DND-41 (cell line): ENCODE results near the gene AGTR1.
"Not testable (repeated sequence)": the region's sequence is repeated elsewhere in the genome, so short reads cannot be mapped to it uniquely, and the experiment has no call there.

ENCODE experiments used
- ATAC-seq: fragments of 200-7000 bp; cut with Tn5 transposase; 3 replicates; pipeline ENCODE4 v1.9.1; 2021; ENCODE audit warnings: low read depth; ENCODE audit not compliant: insufficient read depth
- DNase-seq: peaks from one replicate; pipeline ENCODE4 v3.0.0-alpha.2; 2020
- H2AFZ ChIP-seq: 2 replicates; pipeline ENCODE4 v1.6.0; 2012; ENCODE audit warnings: low read depth, low read length
- H3K27ac ChIP-seq: 2 replicates; pipeline ENCODE4 v1.5.1; 2012; ENCODE audit warnings: low read length, inconsistent platforms
- H3K27me3 ChIP-seq: fragments of 200-600 bp; sonication (generic); 2 replicates; pipeline ENCODE4 v1.6.0; 2012; ENCODE audit warnings: low read length, mild to moderate bottlenecking, inconsistent platforms; ENCODE audit not compliant: insufficient read depth, poor library complexity
- H3K36me3 ChIP-seq: 2 replicates; pipeline ENCODE4 v1.5.1; 2012; ENCODE audit warnings: low read length, inconsistent platforms; ENCODE audit not compliant: insufficient read depth
- H3K4me1 ChIP-seq: 2 replicates; pipeline ENCODE4 v1.5.1; 2012; ENCODE audit warnings: mild to moderate bottlenecking, low read length; ENCODE audit not compliant: insufficient read depth
- H3K4me2 ChIP-seq: 2 replicates; pipeline ENCODE4 v1.6.0; 2012; ENCODE audit warnings: mild to moderate bottlenecking, moderate library complexity, low read length, inconsistent platforms; ENCODE audit not compliant: insufficient read depth
- H3K4me3 ChIP-seq, 2 experiments: fragments of 200-600 bp in 1 of 2; shearing (Covaris generic) in 1 of 2; 2 replicates each; pipeline ENCODE4 v1.5.1; 2012 to 2016; ENCODE audit warnings: inconsistent platforms in 2 of 2, low read length in 2 of 2, mild to moderate bottlenecking in 2 of 2, low read depth in 1 of 2, moderate library complexity in 1 of 2
- H3K79me2 ChIP-seq: 2 replicates; pipeline ENCODE4 v1.6.0; 2012; ENCODE audit warnings: low read length, inconsistent platforms; ENCODE audit not compliant: insufficient read depth
- H3K9ac ChIP-seq: 2 replicates; pipeline ENCODE4 v1.6.0; 2012; ENCODE audit warnings: low read depth, mild to moderate bottlenecking, inconsistent platforms, low read length, moderate library complexity
- H3K9me3 ChIP-seq: 2 replicates; pipeline ENCODE4 v1.5.1; 2012; ENCODE audit warnings: low read length, moderate library complexity, mild to moderate bottlenecking, inconsistent platforms; ENCODE audit not compliant: insufficient read depth, severe bottlenecking
- H4K20me1 ChIP-seq: 2 replicates; pipeline ENCODE4 v1.6.0; 2012; ENCODE audit warnings: low read length; ENCODE audit not compliant: insufficient read depth
- EZH2 ChIP-seq: IDR thresholded peaks from 3 replicates; pipeline ENCODE4 v1.6.1; 2012; ENCODE audit warnings: borderline replicate concordance, low read depth, mild to moderate bottlenecking, moderate library complexity, low read length, inconsistent platforms; ENCODE audit not compliant: severe bottlenecking
- TF ChIP-seq, protein P1 (sequence below): IDR thresholded peaks from 2 replicates; pipeline ENCODE4 v1.5.1; 2012; ENCODE audit warnings: borderline replicate concordance, low read length, moderate library complexity, mild to moderate bottlenecking; ENCODE audit not compliant: poor library complexity, severe bottlenecking; ENCODE audit errors: extremely low read depth

Gene AGTR1

DNA sequence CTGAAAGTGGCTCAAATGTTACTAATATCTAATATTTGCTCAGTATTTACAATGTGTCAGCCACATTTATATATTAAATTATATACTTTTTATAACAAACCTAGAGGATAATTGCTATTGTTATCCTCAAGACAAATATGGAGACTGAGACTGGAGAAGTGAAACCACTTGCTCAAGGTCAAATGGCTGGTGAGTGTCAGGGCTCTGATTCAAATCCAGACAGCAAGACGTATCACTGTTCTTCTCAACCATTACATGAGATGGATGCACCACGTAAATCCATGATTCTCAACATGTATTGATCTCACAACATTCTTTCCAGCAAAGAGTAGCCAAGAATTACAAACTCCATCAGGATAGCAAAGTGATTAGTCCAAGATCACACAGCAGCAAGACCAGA is 76.1 kb downstream of the AGTR1 start:
- H3K9me3 ChIP-seq: no peaks in the 10 kb centered on the region
- DNase-seq: no peak
- ATAC-seq: no peak

DNA sequence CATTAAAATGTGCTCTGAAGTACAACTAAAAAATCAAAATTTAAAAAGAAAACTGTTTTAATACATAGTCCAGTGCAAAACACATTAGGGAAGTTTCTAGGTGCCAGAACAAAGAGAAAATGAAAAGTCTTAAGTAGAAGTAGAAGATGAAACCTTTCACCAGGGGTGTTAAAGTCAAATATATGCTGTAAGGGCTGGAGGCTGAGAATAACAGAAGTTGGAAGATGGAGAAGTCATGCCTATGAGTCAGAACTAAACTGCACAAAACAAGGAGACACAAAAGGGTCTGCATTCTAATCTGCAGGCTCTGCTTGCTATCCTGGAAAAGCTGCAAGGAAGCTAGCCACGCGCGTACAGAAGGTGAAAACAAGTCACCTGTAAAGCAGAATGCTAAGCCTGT is 81.2 kb downstream of the AGTR1 start:
- no peak for DNase-seq
- Histone ChIP-seq H4K20me1 (no peaks in the 10 kb centered on the region), H3K9me3 (no peaks in the 10 kb centered on the region), H3K4me2 (no peak overlapping the region), H3K79me2 (no peaks in the 10 kb centered on the region), H3K4me3 (no peak overlapping the region), H3K27ac (no peak overlapping the region), H3K4me1 (no peaks in the 10 kb centered on the region), H3K27me3 (no peaks in the 10 kb centered on the region), H3K36me3 (no peaks in the 10 kb centered on the region), H3K9ac (no peak overlapping the region), H2AFZ (no peak overlapping the region)
- TF ChIP-seq, protein P1, sequence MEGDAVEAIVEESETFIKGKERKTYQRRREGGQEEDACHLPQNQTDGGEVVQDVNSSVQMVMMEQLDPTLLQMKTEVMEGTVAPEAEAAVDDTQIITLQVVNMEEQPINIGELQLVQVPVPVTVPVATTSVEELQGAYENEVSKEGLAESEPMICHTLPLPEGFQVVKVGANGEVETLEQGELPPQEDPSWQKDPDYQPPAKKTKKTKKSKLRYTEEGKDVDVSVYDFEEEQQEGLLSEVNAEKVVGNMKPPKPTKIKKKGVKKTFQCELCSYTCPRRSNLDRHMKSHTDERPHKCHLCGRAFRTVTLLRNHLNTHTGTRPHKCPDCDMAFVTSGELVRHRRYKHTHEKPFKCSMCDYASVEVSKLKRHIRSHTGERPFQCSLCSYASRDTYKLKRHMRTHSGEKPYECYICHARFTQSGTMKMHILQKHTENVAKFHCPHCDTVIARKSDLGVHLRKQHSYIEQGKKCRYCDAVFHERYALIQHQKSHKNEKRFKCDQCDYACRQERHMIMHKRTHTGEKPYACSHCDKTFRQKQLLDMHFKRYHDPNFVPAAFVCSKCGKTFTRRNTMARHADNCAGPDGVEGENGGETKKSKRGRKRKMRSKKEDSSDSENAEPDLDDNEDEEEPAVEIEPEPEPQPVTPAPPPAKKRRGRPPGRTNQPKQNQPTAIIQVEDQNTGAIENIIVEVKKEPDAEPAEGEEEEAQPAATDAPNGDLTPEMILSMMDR: no peak
- no peak for TF ChIP-seq EZH2
- ATAC-seq: no peak

More for the DNA sequence above, 76.1 kb downstream of the AGTR1 start:
- no peaks in the 10 kb centered on the region for H3K27me3 ChIP-seq
- no peak overlapping the region for H3K4me2 ChIP-seq
- H3K36me3 ChIP-seq: no peaks in the 10 kb centered on the region
- no peak overlapping the region for H3K27ac ChIP-seq
- H3K9ac ChIP-seq: no peak overlapping the region
- no peak overlapping the region for H2AFZ ChIP-seq
- H3K4me1 ChIP-seq: no peaks in the 10 kb centered on the region
- no peaks in the 10 kb centered on the region for H4K20me1 ChIP-seq
- TF ChIP-seq, protein P1: no peak
- no peak for TF ChIP-seq EZH2
- H3K79me2 ChIP-seq: no peaks in the 10 kb centered on the region
- H3K4me3 ChIP-seq: no peak overlapping the region

DNA sequence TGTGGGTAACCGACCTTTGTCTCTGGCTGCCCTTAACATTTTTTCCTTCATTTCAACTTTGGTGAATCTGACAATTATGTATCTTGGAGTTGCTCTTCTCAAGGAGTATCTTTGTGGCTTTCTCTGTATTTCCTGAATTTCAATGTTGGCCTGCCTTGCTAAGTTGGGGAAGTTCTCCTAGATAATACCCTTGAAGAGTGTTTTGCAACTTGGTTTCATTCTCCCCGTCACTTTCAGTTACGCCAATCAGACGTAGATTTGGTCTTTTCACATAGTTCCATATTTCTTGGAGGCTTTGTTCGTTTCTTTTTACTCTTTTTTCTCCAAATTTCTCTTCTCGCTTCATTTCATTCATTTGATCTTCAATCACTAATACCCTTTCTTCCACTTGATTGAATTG is 87.3 kb downstream of the AGTR1 start:
- H4K20me1 ChIP-seq, H3K9me3 ChIP-seq, H2AFZ ChIP-seq, DNase-seq, H3K79me2 ChIP-seq, ATAC-seq, H3K27me3 ChIP-seq, H3K4me1 ChIP-seq, H3K9ac ChIP-seq, H3K36me3 ChIP-seq, H3K27ac ChIP-seq, H3K4me2 ChIP-seq, H3K4me3 ChIP-seq: not testable (repeated sequence)

DNA sequence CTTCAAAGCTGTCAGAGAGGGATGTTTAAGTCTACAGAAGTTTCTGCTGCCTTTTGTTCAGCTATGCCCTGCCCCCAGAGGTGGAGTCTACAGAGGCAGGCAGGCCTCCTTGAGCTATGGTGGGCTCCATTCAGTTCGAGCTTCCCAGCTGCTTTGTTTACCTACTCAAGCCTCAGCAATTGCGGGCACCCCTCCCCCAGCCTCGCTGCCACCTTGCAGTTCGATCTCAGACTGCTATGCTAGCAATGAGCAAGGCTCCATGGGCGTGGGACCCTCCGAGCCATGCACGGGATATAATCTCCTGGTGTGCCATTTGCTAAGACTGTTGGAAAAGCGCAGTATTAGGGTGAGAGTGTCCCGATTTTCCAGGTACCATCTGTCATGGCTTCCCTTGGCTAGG is 88.5 kb downstream of the AGTR1 start:
- H3K4me2 ChIP-seq, H2AFZ ChIP-seq, H3K4me1 ChIP-seq, H3K4me3 ChIP-seq, H3K27ac ChIP-seq, H3K9ac ChIP-seq, ATAC-seq, H3K79me2 ChIP-seq, H3K27me3 ChIP-seq, H4K20me1 ChIP-seq, DNase-seq, H3K36me3 ChIP-seq, H3K9me3 ChIP-seq: not testable (repeated sequence)

GRCh38 chr3:148789146-148789545 is 91.4 kb downstream of the AGTR1 start:
- H3K4me3 ChIP-seq: no peak overlapping the region
- TF ChIP-seq EZH2: no peak
- TF ChIP-seq, protein P1: no peak
- H3K27me3 ChIP-seq: no peaks in the 10 kb centered on the region
- no peaks in the 10 kb centered on the region for H3K79me2 ChIP-seq
- ATAC-seq (no peak), DNase-seq (no peak)
- no peak overlapping the region for H3K4me2 ChIP-seq
- H3K27ac ChIP-seq: no peak overlapping the region
- no peak overlapping the region for H3K9ac ChIP-seq
- no peaks in the 10 kb centered on the region for H3K4me1 ChIP-seq
- H3K36me3 ChIP-seq: no peaks in the 10 kb centered on the region
- no peaks in the 10 kb centered on the region for H4K20me1 ChIP-seq
- H3K9me3 ChIP-seq: no peaks in the 10 kb centered on the region
- no peak overlapping the region for H2AFZ ChIP-seq
